Left lung (tissue), 10 donors: Measurements from ENCODE around the gene FCHSD2. TPM values are rescaled to one million over a fixed set of nuclear protein-coding genes. Genes with fewer than 3 reads are reported as not detected.
A peak's percentile ranks its signal among the peaks of the same experiment; 100 is the strongest.
"Not testable (repeated sequence)": the region's sequence is repeated elsewhere in the genome, so short reads cannot be mapped to it uniquely, and the experiment has no call there.

Experiments
- ATAC-seq: fragments of 200-7000 bp; cut with Tn5 transposase; one replicate; pipeline ENCODE4 v1.9.1; 2020; ENCODE audit warnings: moderate library complexity
- DNase-seq, 4 donors: peaks; one replicate each; pipeline ENCODE4 v3.0.0-alpha.2; 2013 to 2020
- H3K27ac ChIP-seq, 2 donors: fragments of 200-600 bp; sonication (generic) in 1 of 2; one replicate each; pipeline versions ENCODE4 v1.5.0 to v1.8.0; 2020 to 2021
- H3K27me3 ChIP-seq, 2 donors: fragments of 200-600 bp; sonication (generic) in 1 of 2; one replicate each; pipeline versions ENCODE4 v1.5.0 to v1.8.0; 2020 to 2021
- H3K36me3 ChIP-seq, 2 donors: fragments of 200-600 bp; sonication (generic) in 1 of 2; one replicate each; pipeline versions ENCODE4 v1.5.0 to v1.8.0; 2020 to 2021
- H3K4me1 ChIP-seq, 2 donors: fragments of 200-600 bp; one replicate each; pipeline ENCODE4 v1.8.0; 2021
- H3K4me3 ChIP-seq, 2 donors: fragments of 200-600 bp; sonication (generic) in 1 of 2; one replicate each; pipeline versions ENCODE4 v1.5.0 to v1.8.0; 2020 to 2021; ENCODE audit warnings: mild to moderate bottlenecking in 1 of 2
- H3K9me3 ChIP-seq, 2 donors: fragments of 200-600 bp; sonication (generic) in 1 of 2; one replicate each; pipeline versions ENCODE4 v1.5.0 to v1.8.0; 2020 to 2021
- CTCF ChIP-seq, 2 donors: fragments of 200-600 bp; sonication (generic) in 1 of 2; IDR thresholded peaks; one replicate each; pipeline versions ENCODE4 v1.5.0 to v1.8.0; 2021; ENCODE audit warnings: antibody characterized with exemption in 2 of 2
- intact Hi-C, 2 donors: fragments of 100-400 bp; cut with DNase I; formaldehyde crosslinking; loops; one replicate each; pipeline versions ENCODE4 v1.11.2 to v1.14.2; 2022
- polyA plus RNA-seq, 6 donors: library from polyadenylated mRNA; unstranded; fragments of 120-200 nt; gene quantifications; one replicate each; pipeline ENCODE4 v1.2.1, GENCODE V29; 2013; ENCODE audit not compliant: insufficient read length in 6 of 6
- total RNA-seq, 2 donors: library from RNA; stranded (reverse); fragmentation: NEBNext Ultra II Directional; extraction: Animal tissue kit (Norgen Biotek cat#: 25700); gene quantifications; one replicate each; pipeline ENCODE4 v1.2.1, GENCODE V29; 2021
- donor health status: DM: no; HTN: yes; CAD: no.
- donor health status: DM: no; HTN: no; CAD: no.

The FCHSD2 gene
- total and polyA plus RNA-seq, 8 donors = 46.2 to 58.2 (median 48.5) TPM

DNA sequence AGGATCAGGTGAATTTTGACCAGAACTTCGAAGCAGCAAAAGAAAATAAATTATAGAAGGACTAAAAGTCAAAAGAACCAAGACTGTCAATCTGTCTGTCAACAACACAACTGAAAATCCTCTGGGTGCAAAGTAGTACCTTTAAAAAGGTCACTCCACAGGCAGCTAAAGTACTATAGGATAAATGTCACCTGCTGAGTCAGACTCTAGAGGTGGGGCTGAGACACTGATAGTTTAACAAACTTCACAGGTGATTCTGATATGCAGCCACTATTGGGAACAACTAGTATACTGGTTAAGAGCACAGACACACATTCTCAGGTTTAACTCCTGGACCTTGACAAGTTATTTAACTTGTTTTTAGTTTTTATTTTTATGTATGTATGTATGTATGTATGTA lies 107.3 kb downstream of the FCHSD2 start:
- no peaks in the 10 kb centered on the region for H3K27me3 ChIP-seq
- peak; percentile 81 for ATAC-seq

DNA sequence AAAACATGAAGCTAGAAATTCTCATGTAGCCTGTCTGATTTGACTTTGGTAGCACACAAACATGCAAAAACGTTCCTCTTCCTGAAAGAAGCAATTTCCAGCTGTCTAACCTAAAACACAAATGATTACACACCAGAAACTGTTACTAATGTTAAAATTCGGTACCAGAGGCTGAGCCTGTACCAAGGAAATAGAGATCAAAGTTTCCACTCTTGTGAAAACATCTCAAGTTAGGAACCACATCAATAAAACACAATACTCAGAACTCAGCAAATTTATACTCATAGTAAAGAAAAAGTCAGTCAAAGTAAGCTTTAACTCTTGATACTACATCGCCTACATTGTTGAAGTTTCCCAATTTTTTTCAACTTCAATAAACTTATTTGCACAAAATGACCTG lies 107.8 kb downstream of the FCHSD2 start:
- H3K27me3 ChIP-seq = no peaks in the 10 kb centered on the region
- ATAC-seq (peak; percentile 24), DNase-seq (no peak)
- H3K36me3 ChIP-seq = peaks cover 0 to 5% of the 10 kb centered on the region in 2 donors
- intact Hi-C loops = no loop called here
- no peak overlapping the region for H3K4me3 ChIP-seq
- H3K4me1 ChIP-seq = peaks cover 0 to 8% of the 10 kb centered on the region in 2 donors
- H3K9me3 ChIP-seq = no peaks in the 10 kb centered on the region
- no peak for TF ChIP-seq CTCF (IDR thresholded peaks at IDR 0.05)
- peak overlapping the region in 1 of 2 donors; percentile 6 for H3K27ac ChIP-seq

More for the DNA sequence above, 107.3 kb downstream of the FCHSD2 start:
- Histone ChIP-seq H3K4me3 (no peak overlapping the region), H3K9me3 (no peaks in the 10 kb centered on the region), H3K4me1 (peaks cover 0 to 4% of the 10 kb centered on the region in 2 donors), H3K36me3 (peaks cover 0 to 5% of the 10 kb centered on the region in 2 donors), H3K27ac (no peak overlapping the region)
- no peak for DNase-seq
- no peak for TF ChIP-seq CTCF (IDR thresholded peaks at IDR 0.05)
- intact Hi-C loops = no loop called here

DNA sequence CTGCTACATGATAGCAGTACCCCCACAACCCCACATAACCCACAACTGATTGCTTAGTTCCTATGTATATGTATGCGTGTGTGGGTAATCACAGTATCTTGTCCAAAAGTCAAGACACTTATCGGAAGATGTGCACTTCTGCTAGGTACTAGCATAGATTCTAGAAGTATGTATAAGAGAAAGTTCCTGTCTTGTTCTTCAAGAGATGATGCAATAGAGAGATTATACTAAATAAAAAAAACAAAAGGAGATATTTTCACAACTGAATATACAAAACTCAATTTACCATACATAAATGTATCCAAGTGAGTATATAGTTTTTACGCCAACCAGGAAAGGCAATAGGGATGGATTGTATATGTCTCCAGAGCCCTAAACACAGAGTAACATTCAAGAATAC lies 112.0 kb downstream of the FCHSD2 start:
- DNase-seq (no peak), ATAC-seq (no peak)
- peaks cover 0 to 13% of the 10 kb centered on the region in 2 donors for H3K9me3 ChIP-seq
- no peaks in the 10 kb centered on the region for H3K27me3 ChIP-seq
- intact Hi-C loops = no loop called here
- H3K4me1 ChIP-seq = peaks cover 0 to 24% of the 10 kb centered on the region in 2 donors
- H3K36me3 ChIP-seq = peaks cover 0 to 8% of the 10 kb centered on the region in 2 donors
- no peak overlapping the region for H3K4me3 ChIP-seq
- peak overlapping the region in 1 of 2 donors; percentile 76 for H3K27ac ChIP-seq
- no peak for TF ChIP-seq CTCF (IDR thresholded peaks at IDR 0.05)

- peaks cover 0 to 24% of the 10 kb centered on the region in 2 donors for H3K4me1 ChIP-seq
- TF ChIP-seq CTCF (IDR thresholded peaks at IDR 0.05) = no peak
- intact Hi-C loops = no loop called here
Measured at GRCh38 chr11:73029403-73029802, 112.7 kb downstream of the FCHSD2 start.

GRCh38 chr11:73028611-73029010 lies 113.5 kb downstream of the FCHSD2 start:
- no peak for TF ChIP-seq CTCF (IDR thresholded peaks at IDR 0.05)

More at GRCh38 chr11:73029403-73029802, 112.7 kb downstream of the FCHSD2 start:
- peaks cover 0 to 8% of the 10 kb centered on the region in 2 donors for H3K36me3 ChIP-seq
- H3K9me3 ChIP-seq = peaks cover 0 to 18% of the 10 kb centered on the region in 2 donors
- ATAC-seq (no peak), DNase-seq (no peak)
- peak overlapping the region in 1 of 2 donors; percentile 76 for H3K27ac ChIP-seq
- no peak overlapping the region for H3K4me3 ChIP-seq
- H3K27me3 ChIP-seq = no peaks in the 10 kb centered on the region

DNA sequence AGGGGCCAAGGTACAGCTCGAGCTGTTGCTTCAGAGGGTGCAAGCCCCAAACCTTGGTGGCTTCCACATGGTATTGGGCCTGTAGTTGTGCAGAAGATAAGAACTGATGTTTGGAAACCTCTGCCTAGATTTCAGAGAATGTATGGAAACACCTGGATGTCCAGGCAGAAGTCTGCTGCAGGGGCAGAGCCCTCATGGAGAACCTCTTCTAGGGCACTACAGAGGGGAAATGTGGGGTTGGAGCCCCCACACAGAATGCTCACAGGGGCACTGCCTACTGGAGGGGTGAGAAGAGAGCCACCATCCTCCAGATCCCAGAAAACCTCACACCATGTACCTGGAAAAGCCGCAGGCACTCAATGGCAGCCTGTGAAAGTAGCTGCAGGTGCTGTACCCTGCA lies 114.3 kb downstream of the FCHSD2 start:
- peaks cover 0 to 24% of the 10 kb centered on the region in 2 donors for H3K4me1 ChIP-seq
- H3K4me3 ChIP-seq, ATAC-seq, H3K36me3 ChIP-seq, DNase-seq, intact Hi-C loops, H3K27me3 ChIP-seq: not testable (repeated sequence)
- peak overlapping the region in 1 of 2 donors; percentile 76 for H3K27ac ChIP-seq
- H3K9me3 ChIP-seq = peaks cover 0 to 27% of the 10 kb centered on the region in 2 donors

More at GRCh38 chr11:73028611-73029010, 113.5 kb downstream of the FCHSD2 start:
- peak overlapping the region in 1 of 2 donors; percentile 76 for H3K27ac ChIP-seq
- DNase-seq (no peak), ATAC-seq (peak; percentile 65)
- H3K4me1 ChIP-seq = peaks cover 0 to 24% of the 10 kb centered on the region in 2 donors
- peaks cover 0 to 8% of the 10 kb centered on the region in 2 donors for H3K36me3 ChIP-seq
- intact Hi-C loops = no loop called here
- peaks cover 0 to 26% of the 10 kb centered on the region in 2 donors for H3K9me3 ChIP-seq
- H3K4me3 ChIP-seq = no peak overlapping the region
- H3K27me3 ChIP-seq = no peaks in the 10 kb centered on the region
